ENCODE results near the gene HRG.
"Not testable (repeated sequence)": the region's sequence is repeated elsewhere in the genome, so short reads cannot be mapped to it uniquely, and the experiment has no call there.

Gene HRG

DNA sequence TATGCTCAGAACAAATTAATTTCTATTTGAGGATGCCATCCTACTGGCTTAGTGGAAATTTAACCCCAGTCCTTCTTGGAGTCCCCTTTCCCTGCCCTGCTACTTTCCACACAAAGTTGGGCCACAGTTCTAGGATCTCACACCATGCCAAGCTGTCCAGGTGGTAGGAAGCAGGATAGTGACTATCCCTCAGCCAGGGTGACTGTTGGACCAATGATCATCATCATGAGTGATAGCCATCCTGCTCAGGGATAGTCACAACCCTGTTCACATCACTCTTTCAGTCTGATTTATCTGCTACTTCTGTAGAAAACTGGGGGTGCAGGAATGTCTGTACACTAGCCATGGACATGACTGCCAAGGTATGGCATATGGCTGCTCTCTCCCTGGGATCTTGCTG is 12.8 kb downstream of the HRG start:
- Histone ChIP-seq H3K27me3 (ENCODE audit: insufficient read depth, low read depth, severe bottlenecking) (peaks cover 20% of the 10 kb centered on the region), H3K27ac (no peak overlapping the region), H3K9me3 (ENCODE audit: severe bottlenecking) (no peaks in the 10 kb centered on the region), H3K4me3 (ENCODE audit: low read depth, low read length) (no peak overlapping the region), H3K36me3 (no peaks in the 10 kb centered on the region)
- no peak for DNase-seq
- TF ChIP-seq, protein P1, sequence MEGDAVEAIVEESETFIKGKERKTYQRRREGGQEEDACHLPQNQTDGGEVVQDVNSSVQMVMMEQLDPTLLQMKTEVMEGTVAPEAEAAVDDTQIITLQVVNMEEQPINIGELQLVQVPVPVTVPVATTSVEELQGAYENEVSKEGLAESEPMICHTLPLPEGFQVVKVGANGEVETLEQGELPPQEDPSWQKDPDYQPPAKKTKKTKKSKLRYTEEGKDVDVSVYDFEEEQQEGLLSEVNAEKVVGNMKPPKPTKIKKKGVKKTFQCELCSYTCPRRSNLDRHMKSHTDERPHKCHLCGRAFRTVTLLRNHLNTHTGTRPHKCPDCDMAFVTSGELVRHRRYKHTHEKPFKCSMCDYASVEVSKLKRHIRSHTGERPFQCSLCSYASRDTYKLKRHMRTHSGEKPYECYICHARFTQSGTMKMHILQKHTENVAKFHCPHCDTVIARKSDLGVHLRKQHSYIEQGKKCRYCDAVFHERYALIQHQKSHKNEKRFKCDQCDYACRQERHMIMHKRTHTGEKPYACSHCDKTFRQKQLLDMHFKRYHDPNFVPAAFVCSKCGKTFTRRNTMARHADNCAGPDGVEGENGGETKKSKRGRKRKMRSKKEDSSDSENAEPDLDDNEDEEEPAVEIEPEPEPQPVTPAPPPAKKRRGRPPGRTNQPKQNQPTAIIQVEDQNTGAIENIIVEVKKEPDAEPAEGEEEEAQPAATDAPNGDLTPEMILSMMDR (IDR thresholded peaks at IDR 0.05; ENCODE audit: low read depth, low read length) = no peak

DNA sequence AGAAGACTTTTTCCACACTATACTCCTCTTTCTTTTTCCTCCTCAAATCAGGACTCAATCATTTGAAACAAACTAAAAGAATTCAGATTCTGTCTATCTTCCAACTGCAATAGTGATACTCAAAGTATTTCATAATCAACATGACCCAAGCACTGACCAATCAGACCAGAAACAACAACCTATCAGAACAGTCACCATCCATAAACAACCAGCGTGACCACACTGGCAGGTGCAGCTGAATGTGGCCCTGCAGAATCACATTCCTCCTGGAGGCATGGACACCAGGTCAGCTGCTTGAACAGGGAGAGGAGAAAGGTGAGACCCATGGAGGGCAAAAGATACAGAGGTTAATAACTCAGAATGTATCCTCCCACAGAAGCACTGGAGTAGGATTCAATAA is 13.3 kb downstream of the HRG start:
- Histone ChIP-seq H3K9me3 (ENCODE audit: severe bottlenecking) (no peaks in the 10 kb centered on the region), H3K27ac (no peak overlapping the region), H3K36me3 (no peaks in the 10 kb centered on the region), H3K27me3 (ENCODE audit: insufficient read depth, low read depth, severe bottlenecking) (peaks cover 20% of the 10 kb centered on the region), H3K4me3 (ENCODE audit: low read depth, low read length) (no peak overlapping the region)
- DNase-seq = no peak
- TF ChIP-seq, protein P1 (IDR thresholded peaks at IDR 0.05; ENCODE audit: low read depth, low read length) = no peak

DNA sequence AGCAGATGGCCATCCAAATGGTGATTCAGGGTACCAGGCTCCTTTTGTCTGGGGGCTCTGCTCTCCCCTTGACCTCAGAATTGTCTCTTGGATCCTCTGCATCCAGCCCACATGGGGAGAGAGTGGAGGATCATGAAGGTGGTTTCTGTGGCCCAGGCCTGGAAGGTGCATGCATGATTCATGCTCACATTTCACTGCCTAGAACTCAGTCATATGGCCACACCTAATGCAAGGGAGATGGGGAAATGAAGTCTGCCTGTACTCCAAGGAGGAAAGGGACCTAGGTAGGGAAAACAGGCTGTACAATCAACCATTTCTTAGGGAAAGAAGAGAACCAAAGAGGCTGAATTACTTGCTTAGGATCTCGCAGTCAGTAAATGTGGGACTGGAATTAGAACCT is 15.1 kb downstream of the HRG start:
- Histone ChIP-seq H3K27ac (no peak overlapping the region), H3K9me3 (ENCODE audit: severe bottlenecking) (peaks cover 3% of the 10 kb centered on the region), H3K4me3 (ENCODE audit: low read depth, low read length) (no peak overlapping the region), H3K36me3 (no peaks in the 10 kb centered on the region), H3K27me3 (ENCODE audit: insufficient read depth, low read depth, severe bottlenecking) (peaks cover 22% of the 10 kb centered on the region)
- TF ChIP-seq, protein P1 (IDR thresholded peaks at IDR 0.05; ENCODE audit: low read depth, low read length) = no peak
- DNase-seq = no peak

DNA sequence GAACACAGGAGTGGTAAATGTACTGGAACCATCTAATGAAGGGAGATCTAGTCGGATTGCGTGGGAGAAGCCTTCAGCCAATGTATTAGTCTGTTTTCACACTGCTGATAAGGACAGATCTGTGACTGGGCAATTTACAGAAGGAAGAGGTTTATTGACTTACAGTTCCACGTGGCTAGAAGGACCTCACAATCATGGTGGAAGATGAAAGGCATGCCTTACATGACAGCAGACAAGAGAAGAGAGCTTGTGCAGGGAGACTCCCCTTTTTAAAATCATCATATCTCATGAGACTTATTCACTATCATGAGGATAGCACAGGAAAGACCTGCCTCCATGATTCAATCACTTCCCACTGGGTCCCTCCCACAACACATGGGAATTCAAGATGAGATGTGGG is 17.0 kb downstream of the HRG start:
- Histone ChIP-seq H3K4me3 (ENCODE audit: low read depth, low read length) (no peak overlapping the region), H3K9me3 (ENCODE audit: severe bottlenecking) (peaks cover 3% of the 10 kb centered on the region), H3K27me3 (ENCODE audit: insufficient read depth, low read depth, severe bottlenecking) (peaks cover 23% of the 10 kb centered on the region), H3K27ac (no peak overlapping the region), H3K36me3 (no peaks in the 10 kb centered on the region)
- no peak for DNase-seq
- TF ChIP-seq, protein P1 (IDR thresholded peaks at IDR 0.05; ENCODE audit: low read depth, low read length) = no peak

DNA sequence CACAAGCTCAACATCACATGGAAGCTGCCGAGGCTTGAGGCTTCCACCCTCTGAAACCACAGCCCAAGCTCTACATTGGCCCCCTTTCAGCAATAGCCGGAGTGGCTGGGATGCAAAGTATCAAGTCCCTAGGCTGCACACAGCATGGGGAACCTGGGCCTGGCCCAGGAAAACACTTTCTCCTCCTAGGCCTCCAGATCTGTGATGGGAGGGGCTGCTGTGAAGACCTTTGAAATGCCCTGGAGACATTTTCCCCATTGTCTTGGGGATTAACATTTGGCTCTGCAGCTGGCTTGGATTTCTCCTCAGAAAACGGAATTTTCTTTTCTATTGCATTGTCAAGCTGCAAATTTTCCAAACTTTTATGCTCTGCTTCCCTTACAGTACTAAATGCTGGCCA is 18.2 kb downstream of the HRG start:
- H3K27me3 ChIP-seq (ENCODE audit: insufficient read depth, low read depth, severe bottlenecking) = peaks cover 21% of the 10 kb centered on the region
- DNase-seq = no peak
- no peaks in the 10 kb centered on the region for H3K36me3 ChIP-seq
- TF ChIP-seq, protein P1 (IDR thresholded peaks at IDR 0.05; ENCODE audit: low read depth, low read length) = no peak
- no peak overlapping the region for H3K4me3 ChIP-seq (ENCODE audit: low read depth, low read length)
- H3K9me3 ChIP-seq (ENCODE audit: severe bottlenecking) = peaks cover 3% of the 10 kb centered on the region
- H3K27ac ChIP-seq = no peak overlapping the region

DNA sequence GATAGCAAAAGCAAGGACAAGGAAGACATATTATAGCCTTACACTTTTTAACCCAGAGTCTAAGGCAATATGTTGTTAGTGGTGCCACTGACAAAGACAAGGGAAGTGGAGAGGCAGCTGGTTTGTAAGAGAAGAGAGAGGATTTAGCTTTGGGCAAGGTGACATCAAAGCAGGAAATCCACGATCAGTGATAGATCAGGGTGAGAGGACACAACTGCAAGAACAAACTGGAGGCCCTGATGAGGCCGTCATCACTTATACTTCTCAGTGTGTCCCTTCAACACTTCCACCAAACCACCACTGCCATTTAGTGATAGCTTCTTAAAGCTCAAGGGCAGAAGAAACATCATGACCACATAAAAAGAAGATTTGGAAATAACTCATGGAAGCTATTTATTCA is 20.7 kb downstream of the HRG start:
- peaks cover 11% of the 10 kb centered on the region for H3K27me3 ChIP-seq (ENCODE audit: insufficient read depth, low read depth, severe bottlenecking)
- H3K36me3 ChIP-seq; DNase-seq; H3K4me3 ChIP-seq (ENCODE audit: low read depth, low read length); H3K9me3 ChIP-seq (ENCODE audit: severe bottlenecking); H3K27ac ChIP-seq: not testable (repeated sequence)

Data from WERI-Rb-1 (cell line).